Activated T-helper 1 cell treated with Interleukin-2 at 50 U/mL for 16 hours (primary cell): ENCODE measurements around the gene MPHOSPH8.

Source experiments
- DNase-seq: peaks from one replicate; pipeline ENCODE4 v3.0.0-alpha.2; 2020; ENCODE audit warnings: low read depth

The MPHOSPH8 gene

GRCh38 chr13:19633479-19634255, at the start of gene MPHOSPH8:
MPHOSPH8 (plus strand) TSS chr13:19633659; CDS start chr13:19633749, 90 bp downstream.
- DNase-seq = peak; percentile 88

GRCh38 chr13:19586904-19587634, 46.4 kb upstream of the MPHOSPH8 start:
- peak; percentile 62 for DNase-seq

GRCh38 chr13:19587635-19588300, 45.7 kb upstream of the MPHOSPH8 start:
- no peak for DNase-seq

- DNase-seq = no peak
Measured at GRCh38 chr13:19589312-19589711, 44.1 kb upstream of the MPHOSPH8 start.

GRCh38 chr13:19590423-19590822, 43.0 kb upstream of the MPHOSPH8 start:
- no peak for DNase-seq

GRCh38 chr13:19591864-19592263, 41.6 kb upstream of the MPHOSPH8 start:
- DNase-seq = no peak

- DNase-seq = no peak
Measured at GRCh38 chr13:19592657-19593180, 40.7 kb upstream of the MPHOSPH8 start.

- no peak for DNase-seq
Measured at GRCh38 chr13:19596086-19596485, 37.4 kb upstream of the MPHOSPH8 start.

- no peak for DNase-seq
Measured at GRCh38 chr13:19596960-19597361, 36.5 kb upstream of the MPHOSPH8 start.

- DNase-seq = no peak
Measured at GRCh38 chr13:19597523-19597922, 35.9 kb upstream of the MPHOSPH8 start.

GRCh38 chr13:19601749-19602725, 31.4 kb upstream of the MPHOSPH8 start:
- no peak for DNase-seq

GRCh38 chr13:19604306-19604705, 29.2 kb upstream of the MPHOSPH8 start:
- no peak for DNase-seq

- no peak for DNase-seq
Measured at GRCh38 chr13:19605161-19605955, 28.1 kb upstream of the MPHOSPH8 start.

GRCh38 chr13:19606152-19606551, 27.3 kb upstream of the MPHOSPH8 start:
- no peak for DNase-seq

GRCh38 chr13:19606737-19607136, 26.7 kb upstream of the MPHOSPH8 start:
- no peak for DNase-seq

- DNase-seq = no peak
Measured at GRCh38 chr13:19607523-19608078, 25.9 kb upstream of the MPHOSPH8 start.

- no peak for DNase-seq
Measured at GRCh38 chr13:19618977-19619376, 14.5 kb upstream of the MPHOSPH8 start.

- no peak for DNase-seq
Measured at GRCh38 chr13:19622193-19622592, 11.3 kb upstream of the MPHOSPH8 start.

- DNase-seq = no peak
Measured at GRCh38 chr13:19624265-19624664, 9.2 kb upstream of the MPHOSPH8 start.

- no peak for DNase-seq
Measured at GRCh38 chr13:19632915-19633478, 462 bp upstream of the MPHOSPH8 start.
